CD4-positive, alpha-beta T cell treated with Interferon gamma for 1 hour (primary cell): ENCODE measurements around the gene PCBP1.
A peak's percentile ranks its signal among the peaks of the same experiment; 100 is the strongest.
"Not testable (repeated sequence)": the region's sequence is repeated elsewhere in the genome, so short reads cannot be mapped to it uniquely, and the experiment has no call there.

Source experiments
- DNase-seq: peaks from one replicate; pipeline ENCODE4 v3.0.0-alpha.2; 2020

Gene PCBP1

DNA sequence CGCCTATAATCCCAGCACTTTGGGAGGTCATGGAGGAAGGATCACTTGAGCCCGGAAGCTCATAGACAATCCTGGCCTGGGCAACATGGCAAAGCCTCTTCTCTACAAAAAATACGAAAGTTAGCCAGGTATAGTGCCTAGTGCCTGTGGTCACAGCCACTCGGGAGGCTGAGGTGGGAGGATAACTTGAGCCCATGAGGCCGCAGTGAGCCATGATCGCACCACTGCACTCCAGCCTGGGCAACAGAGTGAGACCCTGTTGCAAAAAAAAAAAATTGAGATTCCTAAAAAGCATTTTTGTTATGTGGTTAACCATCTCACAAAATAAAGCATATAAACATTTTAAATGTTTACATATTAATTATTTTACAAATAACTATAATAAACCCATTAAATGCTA is 13.9 kb downstream of the PCBP1 start:
- DNase-seq, result no peak

DNA sequence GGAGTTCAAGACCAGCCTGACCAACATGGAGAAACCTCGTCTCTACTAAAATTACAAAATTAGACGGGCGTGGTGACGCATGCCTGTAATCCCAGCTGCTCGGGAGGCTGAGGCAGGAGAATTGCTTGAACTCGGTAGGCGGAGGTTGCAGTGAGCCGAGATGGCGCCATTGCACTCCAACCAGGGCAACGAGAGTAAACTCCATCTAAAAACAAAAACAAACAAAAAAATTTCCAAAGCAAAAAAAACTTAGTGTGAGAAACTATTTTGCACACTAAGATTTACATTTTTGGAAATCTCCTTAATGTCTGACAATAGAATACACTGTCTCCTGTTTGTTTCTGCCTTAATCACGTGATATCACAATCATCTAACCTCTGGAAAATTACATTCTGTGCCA is 14.4 kb downstream of the PCBP1 start:
- not testable (repeated sequence) for DNase-seq

DNA sequence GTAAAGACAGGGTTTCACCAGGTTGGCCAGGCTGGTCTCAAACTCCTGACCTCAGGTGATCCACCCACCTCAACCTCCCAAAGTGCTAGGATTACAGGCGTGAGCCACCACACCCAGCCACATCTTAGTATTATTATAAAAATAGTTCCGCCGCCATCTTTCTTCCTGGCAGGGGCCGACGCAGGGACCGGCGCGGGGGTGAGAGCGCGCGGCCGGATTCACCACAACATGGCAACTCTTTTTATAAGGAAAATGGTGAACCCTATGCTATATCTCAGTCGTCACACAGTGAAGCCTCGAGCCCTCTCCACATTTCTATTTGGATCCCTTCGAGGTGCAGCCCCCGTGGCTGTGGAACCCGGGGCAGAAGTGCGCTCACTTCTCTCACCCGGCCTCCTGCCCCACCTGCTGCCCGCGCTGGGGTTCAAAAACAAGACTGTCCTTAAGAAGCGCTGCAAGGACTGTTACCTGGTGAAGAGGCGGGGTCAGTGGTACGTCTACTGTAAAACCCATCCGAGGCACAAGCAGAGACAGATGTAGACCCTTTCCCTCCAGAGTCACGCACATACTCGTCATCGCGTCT is 15.1 kb downstream of the PCBP1 start:
- DNase-seq, result not testable (repeated sequence)

- DNase-seq, result peak; percentile 33
Measured at GRCh38 chr2:70103531-70104061, 16.3 kb downstream of the PCBP1 start.

- peak; percentile 30 for DNase-seq
Measured at GRCh38 chr2:70104231-70105111, 17.2 kb downstream of the PCBP1 start.

DNA sequence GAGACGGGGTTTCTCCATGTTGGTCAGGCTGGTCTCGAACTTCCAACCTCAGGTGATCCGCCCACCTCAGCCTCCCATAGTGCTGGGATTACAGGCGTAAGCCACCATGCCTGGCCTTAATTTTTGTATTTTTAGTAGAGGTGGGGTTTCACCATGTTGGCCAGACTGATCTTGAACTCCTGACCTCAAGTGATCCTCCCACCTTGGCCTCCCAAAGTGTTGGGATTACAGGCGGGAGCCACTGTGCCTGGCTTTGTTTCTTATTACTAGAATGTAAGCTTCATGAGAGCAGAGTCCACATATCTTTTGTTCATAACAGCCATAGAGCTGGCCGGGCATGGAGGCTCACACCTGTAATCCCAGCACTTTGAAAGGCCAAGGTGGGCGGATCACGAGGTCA is 18.9 kb downstream of the PCBP1 start:
- DNase-seq, result not testable (repeated sequence)

- not testable (repeated sequence) for DNase-seq
Measured at GRCh38 chr2:70110397-70110796, 23.1 kb downstream of the PCBP1 start.

GRCh38 chr2:70111752-70112591 is 24.7 kb downstream of the PCBP1 start:
- no peak for DNase-seq

- DNase-seq, result no peak
Measured at GRCh38 chr2:70113359-70114070, 26.2 kb downstream of the PCBP1 start.

- no peak for DNase-seq
Measured at GRCh38 chr2:70115646-70116442, 28.6 kb downstream of the PCBP1 start.

DNA sequence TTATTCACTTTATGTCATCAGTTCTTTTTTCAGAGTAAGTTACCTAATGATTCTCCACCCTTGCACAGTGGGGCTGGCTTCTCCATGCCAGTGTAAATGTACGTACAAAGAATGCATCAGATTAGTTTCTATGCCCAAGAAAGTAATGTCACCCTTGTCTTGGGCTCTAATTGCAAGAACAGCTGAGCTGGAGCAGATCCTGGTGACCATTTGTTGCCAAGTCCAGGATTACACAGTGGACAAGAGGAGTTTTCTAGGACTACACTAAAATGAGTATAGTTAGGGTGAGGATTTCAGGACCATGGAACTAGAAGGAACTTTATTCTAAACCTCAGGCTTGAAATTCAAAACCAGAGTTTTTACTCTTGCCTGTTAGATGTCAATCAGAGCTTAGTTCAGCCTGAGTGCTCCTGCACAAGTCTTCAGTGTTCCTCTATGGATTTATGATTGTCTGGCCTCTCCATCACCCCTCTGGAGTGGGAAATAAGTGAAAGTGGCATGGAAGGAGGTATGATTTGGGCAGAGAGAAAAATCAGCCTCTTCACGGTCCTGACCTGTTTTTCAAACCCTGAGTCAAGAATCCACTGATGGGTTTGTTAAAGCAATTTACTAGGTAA is 29.8 kb downstream of the PCBP1 start:
- no peak for DNase-seq

DNA sequence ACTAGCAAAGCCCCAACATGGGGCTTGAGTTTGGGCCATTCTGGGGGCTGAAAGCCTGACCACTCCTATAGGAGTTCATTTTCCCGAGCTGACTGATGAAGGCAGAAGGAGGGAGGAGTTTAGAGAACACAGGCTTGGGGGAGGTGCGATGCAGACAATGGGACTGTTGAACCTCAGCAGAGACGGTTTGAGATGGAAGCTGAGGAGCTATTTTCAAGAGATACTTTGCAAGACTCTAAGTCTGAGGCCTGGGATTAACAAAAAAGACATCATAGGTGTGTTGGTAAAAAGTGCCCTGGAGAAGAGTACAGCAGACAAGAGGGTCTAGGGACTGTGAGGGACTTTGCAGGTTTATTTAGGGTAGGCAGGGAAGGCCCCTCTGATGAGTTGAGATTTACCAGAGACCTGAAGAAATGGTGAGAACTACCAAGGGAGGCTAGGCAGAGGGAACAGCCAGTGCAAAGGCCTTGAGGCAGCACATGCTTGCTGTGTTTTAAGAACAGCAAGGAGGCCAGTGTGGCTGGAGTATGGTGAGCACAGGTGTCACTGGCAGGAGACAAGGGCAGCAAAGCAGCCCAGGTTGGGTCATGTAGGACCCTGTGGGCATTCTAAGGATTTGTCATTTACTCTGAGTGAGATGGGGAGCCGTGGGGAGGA is 31.6 kb downstream of the PCBP1 start:
- DNase-seq, result no peak

DNA sequence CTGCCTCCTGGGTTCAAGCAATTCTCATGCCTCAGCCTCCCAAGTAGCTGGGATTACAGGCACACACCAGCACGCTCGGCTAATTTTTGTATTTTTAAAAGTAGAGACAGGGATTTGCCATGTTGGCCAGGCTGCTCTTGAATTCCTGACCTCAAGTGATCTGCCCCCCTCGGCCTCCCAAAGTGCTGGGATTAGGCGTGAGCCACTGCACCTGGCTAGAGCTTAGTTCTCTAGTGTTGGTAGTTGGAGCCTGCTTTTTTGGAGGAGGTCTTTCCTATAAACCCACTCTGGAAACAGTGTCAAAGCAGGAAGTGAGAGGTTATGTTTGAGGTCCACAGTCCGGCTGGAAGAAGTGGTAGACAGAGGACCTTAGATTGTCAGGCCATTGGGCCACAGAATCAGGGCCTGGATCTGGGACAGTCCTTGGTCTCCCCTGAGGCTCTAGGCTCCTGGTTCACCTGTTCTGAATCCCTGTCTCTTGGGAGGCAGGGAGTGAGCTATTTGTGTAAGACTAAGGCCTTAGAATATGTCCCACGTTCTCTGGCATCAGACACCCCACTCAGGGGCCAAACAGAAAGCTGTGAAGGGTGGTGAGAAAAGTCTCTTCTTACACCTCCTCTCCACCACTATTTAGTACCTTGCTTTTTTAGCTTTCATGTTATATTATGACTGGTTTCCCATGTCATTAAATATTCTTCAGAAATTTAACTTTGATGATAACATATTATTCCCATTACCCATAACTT is 34.5 kb downstream of the PCBP1 start:
- DNase-seq, result no peak

DNA sequence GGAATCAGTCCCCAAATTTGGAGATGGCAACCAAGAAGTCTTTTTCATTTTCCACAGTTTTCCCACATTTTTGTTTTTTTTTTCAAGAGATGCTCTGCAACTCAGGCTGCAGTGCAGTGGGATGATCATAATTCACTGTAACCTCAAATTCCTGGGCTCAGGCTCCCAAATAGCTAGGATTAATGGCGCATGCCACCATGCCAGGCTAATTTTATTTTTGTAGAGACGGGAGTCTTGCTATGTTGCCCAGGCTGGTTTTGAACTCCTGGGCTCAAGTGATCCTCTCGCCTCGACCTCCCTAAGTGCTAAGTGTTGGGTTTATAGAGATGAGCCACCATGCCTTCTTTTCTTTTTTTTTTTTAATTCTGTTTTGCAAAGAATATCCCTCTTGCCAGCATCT is 35.2 kb downstream of the PCBP1 start:
- DNase-seq, result no peak

- DNase-seq, result no peak
Measured at GRCh38 chr2:70123051-70123828, 36.0 kb downstream of the PCBP1 start.

DNA sequence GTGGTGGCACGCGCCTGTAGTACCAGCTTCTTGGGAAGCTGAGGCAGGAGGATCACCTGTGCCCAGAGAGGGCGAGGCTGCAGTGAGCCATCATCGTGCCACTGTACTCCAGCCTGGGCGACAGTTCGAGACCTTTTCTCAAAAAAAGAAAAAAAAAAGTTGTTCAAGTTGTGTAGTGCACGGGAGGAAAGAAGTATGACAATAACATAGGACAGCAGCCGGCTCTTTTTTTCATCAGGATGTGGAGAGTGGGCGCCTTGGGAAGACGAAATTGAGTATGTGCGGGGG is 36.5 kb downstream of the PCBP1 start:
- DNase-seq, result no peak

DNA sequence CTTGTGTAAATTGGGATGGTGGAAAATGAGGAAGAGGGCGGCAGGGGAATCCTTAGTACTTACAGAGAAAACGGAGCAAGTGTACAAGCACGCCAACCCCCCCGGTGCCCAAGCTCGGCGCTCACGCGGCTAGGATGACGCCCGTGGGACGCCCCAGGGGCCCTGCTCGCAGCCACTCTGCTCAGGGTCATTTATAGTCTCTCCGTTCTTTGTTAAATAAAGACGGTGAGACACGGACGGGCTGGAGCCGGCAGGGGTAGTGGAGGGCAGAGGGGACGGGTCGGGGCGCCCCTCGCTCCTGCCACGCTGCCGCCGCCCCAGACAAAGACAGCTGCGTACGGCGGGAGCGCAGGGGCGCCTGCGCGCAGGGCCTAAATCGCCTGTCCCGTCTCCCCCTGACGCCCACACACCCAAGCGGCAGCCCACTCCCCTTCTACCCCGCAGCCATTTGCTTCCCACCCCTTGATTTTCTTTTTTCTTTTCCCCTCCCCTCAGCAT is 37.8 kb downstream of the PCBP1 start:
- DNase-seq, result peak; percentile 80

GRCh38 chr2:70125498-70125898 is 38.2 kb downstream of the PCBP1 start:
- no peak for DNase-seq

DNA sequence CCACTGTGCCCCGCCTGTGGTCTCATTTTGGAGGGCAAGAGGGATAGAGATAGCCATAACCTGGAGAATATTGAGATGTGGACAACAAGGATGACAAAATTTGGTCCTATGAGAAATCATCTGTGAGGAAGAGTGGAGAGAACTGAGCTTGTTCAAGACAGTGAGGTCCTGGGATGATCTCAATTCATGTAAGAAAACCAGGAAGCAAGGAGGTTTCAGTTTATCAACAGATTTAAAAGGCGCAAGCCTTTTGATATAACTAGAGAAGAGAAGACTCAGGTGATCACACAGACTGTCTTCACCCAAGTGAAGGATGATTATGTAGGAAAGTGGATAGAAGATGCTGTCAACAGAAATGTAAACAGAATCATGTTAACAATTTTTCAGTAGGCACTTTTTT is 39.1 kb downstream of the PCBP1 start:
- DNase-seq, result no peak
